ENCODE measurements around the gene BCCIP. TPM values are rescaled to one million over a fixed set of nuclear protein-coding genes. Genes with fewer than 3 reads are reported as not detected.

Gene BCCIP
- polyA plus RNA-seq, 1 donor (not counting 4 experiments of a cell fraction or from before 2014, with no cell fraction given): 102 TPM

GRCh38 chr10:125792342-125793300 is 30.7 kb upstream of the BCCIP start:
- Histone ChIP-seq H3K27ac (ENCODE audit: control insufficient read depth, insufficient read depth, low read length) (no peak overlapping the region), H2AFZ (ENCODE audit: control insufficient read depth, low read length) (no peak overlapping the region), H3K4me3 (ENCODE audit: control insufficient read depth in 2 of 3, extremely low read depth in 1 of 3, insufficient read depth in 2 of 3, low read depth in 1 of 3, low read length in 3 of 3) (no peak overlapping the region), H3K36me3 (ENCODE audit: control insufficient read depth in 2 of 2, extremely low read depth in 1 of 2, insufficient read depth in 2 of 2, low read length in 2 of 2) (peaks cover 6 to 27% of the 10 kb centered on the region in 2 experiments), H3K27me3 (ENCODE audit: control insufficient read depth, extremely low read depth, insufficient read depth, low read length) (no peaks in the 10 kb centered on the region), H4K20me1 (ENCODE audit: control insufficient read depth, extremely low read depth, insufficient read depth, low read length) (no peaks in the 10 kb centered on the region), H3K9ac (ENCODE audit: control insufficient read depth, extremely low read depth, insufficient read depth, low read length) (no peak overlapping the region), H3K9me3 (ENCODE audit: control insufficient read depth, low read depth, low read length) (no peaks in the 10 kb centered on the region), H3K79me2 (ENCODE audit: control insufficient read depth, insufficient read depth, low read length) (no peaks in the 10 kb centered on the region), H3K9me1 (ENCODE audit: control insufficient read depth, extremely low read depth, insufficient read depth, low read length) (no peaks in the 10 kb centered on the region), H3K4me2 (ENCODE audit: control insufficient read depth, extremely low read depth, insufficient read depth, low read depth, low read length) (no peak overlapping the region), H3K4me1 (ENCODE audit: control insufficient read depth, extremely low read depth, insufficient read depth, low read length) (no peaks in the 10 kb centered on the region)
- DNase-seq (ENCODE audit: low read depth, low spot score) (no peak), FAIRE-seq (no peak)
- TF ChIP-seq CTCF (optimal IDR thresholded peaks at IDR 0.05 in 1 of 3, IDR thresholded peaks at IDR 0.05 in 1 of 3, conservative IDR thresholded peaks at IDR 0.05 in 1 of 3; ENCODE audit: extremely low read depth in 1 of 3, insufficient read depth in 2 of 3, low read length in 3 of 3) (no peak), EZH2 (IDR thresholded peaks at IDR 0.05; ENCODE audit: low read length) (no peak)
- dilution Hi-C loops (cut with MboI; ENCODE audit: extremely low pct_ligation_motif_present, low sequenced_read_pairs): no loop called here

- no peak overlapping the region for H3K4me3 ChIP-seq (ENCODE audit: control insufficient read depth in 2 of 3, extremely low read depth in 1 of 3, insufficient read depth in 2 of 3, low read depth in 1 of 3, low read length in 3 of 3)
- no peak for FAIRE-seq
- DNase-seq (ENCODE audit: low read depth, low spot score): no peak
- H3K4me1 ChIP-seq (ENCODE audit: control insufficient read depth, extremely low read depth, insufficient read depth, low read length): no peaks in the 10 kb centered on the region
- no peaks in the 10 kb centered on the region for H4K20me1 ChIP-seq (ENCODE audit: control insufficient read depth, extremely low read depth, insufficient read depth, low read length)
- H3K36me3 ChIP-seq (ENCODE audit: control insufficient read depth in 2 of 2, extremely low read depth in 1 of 2, insufficient read depth in 2 of 2, low read length in 2 of 2): peaks cover 6 to 26% of the 10 kb centered on the region in 2 experiments
- dilution Hi-C loops (cut with MboI; ENCODE audit: extremely low pct_ligation_motif_present, low sequenced_read_pairs): no loop called here
- no peak overlapping the region for H2AFZ ChIP-seq (ENCODE audit: control insufficient read depth, low read length)
- H3K27me3 ChIP-seq (ENCODE audit: control insufficient read depth, extremely low read depth, insufficient read depth, low read length): no peaks in the 10 kb centered on the region
- TF ChIP-seq CTCF (optimal IDR thresholded peaks at IDR 0.05 in 1 of 3, IDR thresholded peaks at IDR 0.05 in 1 of 3, conservative IDR thresholded peaks at IDR 0.05 in 1 of 3; ENCODE audit: extremely low read depth in 1 of 3, insufficient read depth in 2 of 3, low read length in 3 of 3) (no peak), EZH2 (IDR thresholded peaks at IDR 0.05; ENCODE audit: low read length) (no peak)
- no peaks in the 10 kb centered on the region for H3K9me1 ChIP-seq (ENCODE audit: control insufficient read depth, extremely low read depth, insufficient read depth, low read length)
- H3K79me2 ChIP-seq (ENCODE audit: control insufficient read depth, insufficient read depth, low read length): no peaks in the 10 kb centered on the region
- no peak overlapping the region for H3K4me2 ChIP-seq (ENCODE audit: control insufficient read depth, extremely low read depth, insufficient read depth, low read depth, low read length)
- H3K9ac ChIP-seq (ENCODE audit: control insufficient read depth, extremely low read depth, insufficient read depth, low read length): no peak overlapping the region
- H3K27ac ChIP-seq (ENCODE audit: control insufficient read depth, insufficient read depth, low read length): no peak overlapping the region
- H3K9me3 ChIP-seq (ENCODE audit: control insufficient read depth, low read depth, low read length): no peaks in the 10 kb centered on the region
Observed at GRCh38 chr10:125795128-125795527, 28.2 kb upstream of the BCCIP start.
